Astrocyte of the cerebellum (primary cell): ENCODE data around the gene MFAP5.

Source experiments
- DNase-seq: peaks from one replicate; pipeline ENCODE4 v3.0.0-alpha.2; 2011; ENCODE audit warnings: low read depth
- H3K4me3 ChIP-seq: 2 replicates; pipeline ENCODE4 v1.5.1; 2011; ENCODE audit warnings: mild to moderate bottlenecking, low read depth, low read length, moderate library complexity
- in situ Hi-C: cut with HindIII; loops from 2 replicates; pipeline ENCODE4 v1.10.0; 2017; ENCODE audit warnings: low sequenced_read_pairs
- TF ChIP-seq, protein P1 (sequence below): IDR thresholded peaks from 2 replicates; pipeline ENCODE4 v1.5.1; 2012; ENCODE audit warnings: low read length, low read depth, moderate library complexity, mild to moderate bottlenecking; ENCODE audit errors: missing control alignments

The MFAP5 gene

DNA sequence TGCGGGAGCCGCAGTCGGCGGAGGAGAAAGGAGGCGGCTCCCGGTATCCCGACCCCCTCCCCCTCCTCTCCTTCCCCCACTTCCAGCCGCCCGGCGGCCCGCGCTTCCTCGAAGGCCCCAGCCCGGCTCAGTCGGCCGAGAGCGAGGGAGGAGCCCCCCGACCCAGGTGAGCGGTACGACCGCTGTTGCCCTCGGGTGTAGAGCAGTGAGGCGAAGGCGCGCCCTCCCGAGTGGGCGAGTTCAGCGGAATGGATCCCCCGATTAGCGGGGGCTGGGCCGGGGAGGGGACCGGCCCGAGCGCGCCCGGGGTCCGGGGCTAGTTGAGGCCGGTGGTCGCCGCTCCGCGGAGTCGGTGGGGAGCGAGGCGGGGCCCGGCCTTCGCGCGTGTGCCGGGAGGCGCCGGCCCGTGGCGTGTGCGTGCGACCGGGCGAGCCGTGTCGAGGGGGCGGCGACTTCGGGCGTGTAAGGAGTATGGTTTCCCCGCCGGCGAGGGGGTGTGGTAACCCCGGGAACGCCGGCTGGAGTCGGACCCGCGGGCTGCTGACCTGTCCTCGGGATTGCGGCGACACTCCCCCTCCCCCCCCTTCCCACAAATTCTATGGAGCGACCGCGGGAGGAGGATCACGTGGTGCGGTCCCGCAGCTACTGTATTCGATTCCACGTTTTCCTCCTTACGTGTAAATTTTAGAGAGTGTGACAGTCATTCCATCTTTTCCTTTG is 35.7 kb upstream of the MFAP5 start:
- peak overlapping the region; percentile 89 for H3K4me3 ChIP-seq
- TF ChIP-seq, protein P1, sequence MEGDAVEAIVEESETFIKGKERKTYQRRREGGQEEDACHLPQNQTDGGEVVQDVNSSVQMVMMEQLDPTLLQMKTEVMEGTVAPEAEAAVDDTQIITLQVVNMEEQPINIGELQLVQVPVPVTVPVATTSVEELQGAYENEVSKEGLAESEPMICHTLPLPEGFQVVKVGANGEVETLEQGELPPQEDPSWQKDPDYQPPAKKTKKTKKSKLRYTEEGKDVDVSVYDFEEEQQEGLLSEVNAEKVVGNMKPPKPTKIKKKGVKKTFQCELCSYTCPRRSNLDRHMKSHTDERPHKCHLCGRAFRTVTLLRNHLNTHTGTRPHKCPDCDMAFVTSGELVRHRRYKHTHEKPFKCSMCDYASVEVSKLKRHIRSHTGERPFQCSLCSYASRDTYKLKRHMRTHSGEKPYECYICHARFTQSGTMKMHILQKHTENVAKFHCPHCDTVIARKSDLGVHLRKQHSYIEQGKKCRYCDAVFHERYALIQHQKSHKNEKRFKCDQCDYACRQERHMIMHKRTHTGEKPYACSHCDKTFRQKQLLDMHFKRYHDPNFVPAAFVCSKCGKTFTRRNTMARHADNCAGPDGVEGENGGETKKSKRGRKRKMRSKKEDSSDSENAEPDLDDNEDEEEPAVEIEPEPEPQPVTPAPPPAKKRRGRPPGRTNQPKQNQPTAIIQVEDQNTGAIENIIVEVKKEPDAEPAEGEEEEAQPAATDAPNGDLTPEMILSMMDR: no peak
- in situ Hi-C loops: no loop called here
- DNase-seq: no peak

DNA sequence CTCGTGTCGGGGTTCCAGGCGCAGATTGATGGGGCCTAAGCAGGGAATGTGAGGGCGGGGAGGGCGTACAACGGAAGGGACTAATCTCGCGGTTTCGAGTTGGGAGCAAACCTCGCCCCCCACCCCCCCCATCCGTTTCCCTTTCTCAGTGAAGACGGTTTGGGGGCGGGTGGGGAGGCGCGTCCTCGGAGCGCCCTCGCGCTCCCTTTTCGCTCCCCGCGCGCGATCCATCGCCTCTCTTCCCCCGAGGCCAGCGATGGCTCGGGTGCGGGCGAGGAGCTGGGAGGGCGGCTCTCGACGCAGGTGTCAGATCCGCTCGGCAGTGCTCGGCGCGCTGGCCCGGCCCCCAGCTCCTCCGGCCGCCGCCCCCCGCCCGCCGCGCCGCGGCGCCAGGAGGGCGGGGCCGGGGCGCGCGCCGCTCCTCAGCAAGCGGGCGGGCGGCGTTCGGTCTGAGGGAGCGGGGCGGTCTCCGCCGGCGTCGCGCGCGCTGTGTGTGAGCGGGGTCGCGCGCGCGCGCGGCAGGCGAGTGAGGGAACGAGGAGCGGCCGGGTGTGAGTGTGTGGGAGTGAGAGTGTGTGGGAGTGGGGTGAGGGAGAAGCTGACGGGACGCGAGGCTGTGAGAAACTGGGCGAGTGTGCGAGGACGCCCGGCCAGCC is 35.0 kb upstream of the MFAP5 start, which contains the start of gene RIMKLB:
Gene RIMKLB (plus strand): TSS at position 516 of the 656 bp plus-strand sequence. CDS start 15,876 bp downstream, outside the sequence.
- TF ChIP-seq, protein P1: no peak
- DNase-seq: no peak
- in situ Hi-C loops: no loop called here

DNA sequence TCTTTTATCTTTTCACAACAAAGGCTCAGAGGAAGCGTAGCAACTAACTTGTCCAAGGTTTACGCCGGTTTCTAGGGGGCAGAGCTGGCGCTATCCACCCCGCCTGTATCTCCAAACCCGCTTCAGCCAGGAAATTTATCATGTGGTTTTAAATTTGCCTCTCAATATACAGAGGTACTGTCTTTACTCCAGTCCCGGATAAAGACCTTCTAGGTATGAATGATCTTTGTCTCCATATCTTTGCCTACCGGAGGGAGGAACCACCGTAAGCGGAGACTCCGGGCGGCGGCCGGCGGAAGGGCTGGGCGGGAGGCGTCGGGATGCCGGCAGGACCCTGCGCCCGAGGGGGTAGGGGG is 34.5 kb upstream of the MFAP5 start:
- in situ Hi-C loops: no loop called here
- TF ChIP-seq, protein P1: no peak
- no peak for DNase-seq
- H3K4me3 ChIP-seq: peak overlapping the region; percentile 89

More for the DNA sequence above, 35.0 kb upstream of the MFAP5 start, which contains the start of gene RIMKLB:
- peak within 1 kb of the TSS; percentile 89 for H3K4me3 ChIP-seq

DNA sequence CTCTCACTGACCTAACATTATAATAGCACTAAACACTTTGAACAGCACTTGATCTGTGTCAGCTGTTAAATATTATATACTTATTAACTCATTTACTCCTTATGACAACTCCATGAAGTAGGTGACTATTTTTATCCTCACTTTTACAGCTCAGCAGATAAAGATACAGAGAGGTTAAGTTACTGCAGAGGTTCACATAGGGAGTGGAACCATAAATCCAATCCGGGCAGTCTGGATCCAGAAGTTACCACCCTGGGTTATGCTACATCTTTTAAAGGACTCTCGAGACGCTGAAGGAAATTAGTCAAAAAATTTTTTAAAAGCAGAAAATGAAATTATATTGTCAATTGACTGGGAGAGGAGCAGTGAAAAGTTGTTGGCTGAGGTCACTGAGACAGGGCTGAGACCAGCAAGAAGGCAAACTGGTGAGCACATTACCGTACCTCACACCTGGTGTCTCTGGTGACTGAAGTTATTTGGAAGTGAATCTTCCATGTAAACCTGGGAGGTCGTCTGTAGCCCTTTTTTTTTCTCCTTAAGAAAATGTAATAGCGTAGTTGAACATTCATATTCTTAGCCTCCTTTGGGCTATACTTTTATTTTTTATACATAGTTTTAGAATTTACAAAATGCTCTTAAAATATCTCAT is 33.9 kb upstream of the MFAP5 start:
- TF ChIP-seq, protein P1: no peak
- no peak for DNase-seq
- peak overlapping the region; percentile 89 for H3K4me3 ChIP-seq
- in situ Hi-C loops: no loop called here

DNA sequence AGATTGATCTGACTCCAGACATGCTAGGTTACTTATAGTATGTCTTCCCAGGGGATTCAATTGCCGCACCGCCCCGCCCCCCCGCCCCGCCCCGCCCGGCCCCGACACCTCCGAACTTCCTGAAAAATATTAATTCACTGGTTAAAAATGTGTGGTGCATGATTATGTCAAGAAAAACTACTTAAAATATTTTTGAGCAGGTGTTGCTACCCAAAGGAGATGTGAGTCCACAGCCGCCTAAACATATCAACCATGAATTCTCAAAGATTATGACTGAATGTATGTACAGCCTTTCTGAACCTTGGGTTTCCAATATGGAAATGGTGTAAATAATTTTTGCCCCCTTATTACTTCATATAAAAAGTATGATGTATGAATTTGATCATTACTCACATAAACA is 32.5 kb upstream of the MFAP5 start:
- TF ChIP-seq, protein P1: no peak
- H3K4me3 ChIP-seq: no peak overlapping the region
- in situ Hi-C loops: no loop called here
- no peak for DNase-seq

DNA sequence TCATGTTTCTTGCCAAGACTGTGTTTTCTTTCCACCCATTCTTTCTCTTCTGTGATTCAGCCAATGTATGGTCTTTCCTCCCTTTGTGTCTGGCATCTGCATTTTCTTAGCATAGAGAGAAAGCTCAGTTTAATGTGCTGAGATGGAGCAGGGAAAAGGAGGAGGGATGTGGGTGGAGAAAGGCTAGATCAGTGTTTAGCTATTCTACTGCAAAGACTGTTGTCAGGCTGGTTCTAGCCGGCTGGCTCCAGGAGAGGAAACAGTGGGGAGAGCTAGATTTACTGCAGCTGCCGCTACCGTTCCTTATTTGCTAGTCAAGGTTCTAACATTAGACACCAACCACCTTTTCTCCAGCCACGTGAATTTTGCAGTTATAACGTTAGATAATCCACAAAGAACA is 29.9 kb upstream of the MFAP5 start:
- no peak for DNase-seq
- H3K4me3 ChIP-seq: no peak overlapping the region
- in situ Hi-C loops: no loop called here
- TF ChIP-seq, protein P1: no peak
